GM13976 (cell line): ENCODE measurements around the gene LINGO3.
"Not testable (repeated sequence)": the region's sequence is repeated elsewhere in the genome, so short reads cannot be mapped to it uniquely, and the experiment has no call there.

ENCODE experiments used
- DNase-seq: peaks from one replicate; pipeline ENCODE4 v3.0.0; 2012; ENCODE audit warnings: low spot score
- CTCF ChIP-seq: IDR thresholded peaks from 2 replicates; pipeline ENCODE4 v1.5.1; 2012; ENCODE audit warnings: borderline replicate concordance, mild to moderate bottlenecking; ENCODE audit not compliant: insufficient read depth; ENCODE audit errors: extremely low read depth, missing control alignments, control extremely low read depth
- in situ Hi-C: fragments of 300-500 bp; cut with MboI; formaldehyde crosslinking; loops from one replicate; pipeline ENCODE4 v1.12.0; 2022; ENCODE audit warnings: low sequenced_read_pairs, mixed read lengths, inconsistent platforms; ENCODE audit not compliant: unreplicated experiment

Gene LINGO3

GRCh38 chr19:2353159-2353886 is 45.4 kb upstream of the LINGO3 start:
- DNase-seq = no peak
- no peak for TF ChIP-seq CTCF
- in situ Hi-C loops = no loop called here

GRCh38 chr19:2352121-2352520 is 44.2 kb upstream of the LINGO3 start:
- in situ Hi-C loops = no loop called here
- DNase-seq = no peak
- TF ChIP-seq CTCF = no peak

- no peak for DNase-seq
- in situ Hi-C loops = no loop called here
Observed at GRCh38 chr19:2351591-2351990, 43.6 kb upstream of the LINGO3 start.

GRCh38 chr19:2350656-2351055 is 42.7 kb upstream of the LINGO3 start:
- no peak for DNase-seq
- in situ Hi-C loops = no loop called here
- TF ChIP-seq CTCF = no peak

More at GRCh38 chr19:2351591-2351990, 43.6 kb upstream of the LINGO3 start:
- TF ChIP-seq CTCF = no peak

- DNase-seq, in situ Hi-C loops: not testable (repeated sequence)
Observed at GRCh38 chr19:2349818-2350217, 41.9 kb upstream of the LINGO3 start.

GRCh38 chr19:2345794-2346663 is 38.1 kb upstream of the LINGO3 start:
- in situ Hi-C loops = no loop called here
- TF ChIP-seq CTCF = no peak
- no peak for DNase-seq

GRCh38 chr19:2345076-2345475 is 37.1 kb upstream of the LINGO3 start:
- in situ Hi-C loops = no loop called here
- DNase-seq = no peak
- TF ChIP-seq CTCF = no peak
